H1 (cell line): Measurements from ENCODE around the gene STIL. TPM values are rescaled to one million over a fixed set of nuclear protein-coding genes. Genes with fewer than 3 reads are reported as not detected.

ENCODE experiments used
- CTCF ChIA-PET: fragments of 300-600 bp; sonication (Branson Sonifier 250); formaldehyde crosslinking; loops from one replicate; lab custom pipeline; 2021; ENCODE audit not compliant: partially characterized antibody; lab: Charles Lee
- POLR2A ChIA-PET: fragments of 300-600 bp; sonication (Branson Sonifier 250); formaldehyde crosslinking; loops from one replicate; lab custom pipeline; 2021; ENCODE audit warnings: inconsistent platforms; ENCODE audit not compliant: partially characterized antibody; lab: Charles Lee
- DNase-seq, 2 experiments: peaks; one replicate each; pipeline versions ENCODE4 v3.0.0 to v3.0.0-alpha.2; 2010 to 2022; ENCODE audit warnings: low spot score in 2 of 2, low read depth in 1 of 2, mixed read lengths in 1 of 2
- FAIRE-seq: peaks from 2 replicates; lab custom pipeline; 2011; peaks lifted over from hg19 to GRCh38; lab: Jason Lieb, UNC
- H2AFZ ChIP-seq: 2 replicates; pipeline ENCODE4 v1.8.1; 2012; ENCODE audit warnings: low read length, inconsistent platforms
- H2AK5ac ChIP-seq: 2 replicates; pipeline ENCODE4 v1.6.1; 2013; ENCODE audit warnings: low read depth, low read length
- H2BK120ac ChIP-seq: replicated peaks from 2 replicates; pipeline ENCODE3; 2013; ENCODE audit warnings: low read depth, low read length, inconsistent platforms
- H2BK12ac ChIP-seq: 2 replicates; pipeline ENCODE4 v1.6.1; 2013; ENCODE audit warnings: low read depth, low read length
- H2BK15ac ChIP-seq: 2 replicates; pipeline ENCODE4 v1.6.1; 2013; ENCODE audit warnings: low read length
- H2BK20ac ChIP-seq: 2 replicates; pipeline ENCODE4 v1.6.1; 2013; ENCODE audit warnings: low read length
- H2BK5ac ChIP-seq: 2 replicates; pipeline ENCODE4 v1.6.1; 2013; ENCODE audit warnings: low read depth, low read length
- H3K14ac ChIP-seq: 2 replicates; pipeline ENCODE4 v1.6.1; 2013; ENCODE audit warnings: inconsistent platforms; ENCODE audit not compliant: insufficient read length
- H3K18ac ChIP-seq: 2 replicates; pipeline ENCODE4 v1.6.1; 2013; ENCODE audit warnings: low read length; ENCODE audit errors: extremely low read depth
- H3K23ac ChIP-seq: 2 replicates; pipeline ENCODE4 v1.6.1; 2013; ENCODE audit warnings: inconsistent platforms; ENCODE audit not compliant: insufficient read length
- H3K23me2 ChIP-seq: 2 replicates; pipeline ENCODE4 v1.6.1; 2013; ENCODE audit warnings: low read depth, low read length
- H3K27ac ChIP-seq: 2 replicates; pipeline ENCODE4 v1.6.1; 2011; ENCODE audit warnings: low read depth, low read length, inconsistent platforms
- H3K27me3 ChIP-seq, 4 experiments: replicated peaks in 1 of 4; 1 replicate in 1 of 4; 2 replicates in 3 of 4; pipeline versions ENCODE4 v1.6.1 to v1.8.1; 2011 to 2013; ENCODE audit warnings: low read length in 3 of 4, mild to moderate bottlenecking in 3 of 4, inconsistent platforms in 2 of 4, mixed read lengths in 2 of 4, moderate library complexity in 1 of 4; ENCODE audit not compliant: control insufficient read depth in 3 of 4, insufficient read depth in 3 of 4; ENCODE audit errors: extremely low read depth in 1 of 4
- H3K36me3 ChIP-seq, 4 experiments: 2 replicates each; pipeline versions ENCODE4 v1.6.1 to v1.8.1; 2011 to 2013; ENCODE audit warnings: mild to moderate bottlenecking in 4 of 4, low read length in 3 of 4, moderate library complexity in 2 of 4, control low read depth in 1 of 4, inconsistent platforms in 1 of 4; ENCODE audit not compliant: insufficient read depth in 4 of 4, control insufficient read depth in 2 of 4
- H3K4ac ChIP-seq: replicated peaks from 2 replicates; pipeline ENCODE3; 2013; ENCODE audit warnings: low read length, low read depth, mixed read lengths, inconsistent platforms; ENCODE audit not compliant: insufficient read length
- H3K4me1 ChIP-seq, 4 experiments: replicated peaks in 1 of 4; 1 replicate in 1 of 4; 2 replicates in 3 of 4; pipeline versions ENCODE4 v1.6.1 to v1.8.1; 2011 to 2013; ENCODE audit warnings: low read length in 3 of 4, inconsistent platforms in 2 of 4, mixed read lengths in 1 of 4; ENCODE audit not compliant: insufficient read depth in 4 of 4, control insufficient read depth in 3 of 4
- H3K4me2 ChIP-seq, 2 experiments: 2 replicates each; pipeline versions ENCODE4 v1.6.1 to v1.8.1; 2011 to 2013; ENCODE audit warnings: low read depth in 2 of 2, low read length in 2 of 2, control low read depth in 1 of 2, inconsistent platforms in 1 of 2, mild to moderate bottlenecking in 1 of 2; ENCODE audit not compliant: insufficient read depth in 1 of 2
- H3K4me3 ChIP-seq, 4 experiments: fragments of 200-600, 300-600 bp in 1 of 4; sonication (generic), shearing (Covaris generic), sonication (Bioruptor Twin) in 1 of 4; 2 replicates each; pipeline versions ENCODE4 v1.5.1 to v1.8.1; 2011 to 2016; ENCODE audit warnings: low read length in 4 of 4, low read depth in 3 of 4, control low read depth in 2 of 4, inconsistent platforms in 2 of 4, mild to moderate bottlenecking in 2 of 4, mixed read lengths in 1 of 4, moderate library complexity in 1 of 4; ENCODE audit not compliant: insufficient read depth in 2 of 4; ENCODE audit errors: extremely low read depth in 1 of 4
- H3K56ac ChIP-seq: replicated peaks from 2 replicates; pipeline ENCODE3; 2013; ENCODE audit warnings: low read depth, mild to moderate bottlenecking, mixed read lengths, low read length, inconsistent platforms; ENCODE audit not compliant: insufficient read length
- H3K79me1 ChIP-seq: 2 replicates; pipeline ENCODE4 v1.6.1; 2013; ENCODE audit warnings: low read depth, low read length, control low read depth
- H3K79me2 ChIP-seq, 2 experiments: 2 replicates each; pipeline versions ENCODE4 v1.6.1 to v1.8.1; 2012 to 2013; ENCODE audit warnings: low read length in 2 of 2, mild to moderate bottlenecking in 2 of 2, inconsistent platforms in 1 of 2; ENCODE audit not compliant: insufficient read depth in 2 of 2, control insufficient read depth in 1 of 2
- H3K9ac ChIP-seq, 4 experiments: replicated peaks in 1 of 4; 1 replicate in 1 of 4; 2 replicates in 3 of 4; pipeline versions ENCODE4 v1.6.1 to v1.8.1; 2011 to 2013; ENCODE audit warnings: low read depth in 3 of 4, low read length in 3 of 4, control low read depth in 2 of 4, mild to moderate bottlenecking in 2 of 4, moderate library complexity in 2 of 4, inconsistent platforms in 1 of 4; ENCODE audit errors: extremely low read depth in 1 of 4
- H3K9me3 ChIP-seq, 2 experiments: 2 replicates each; pipeline versions ENCODE4 v1.6.1 to v1.8.1; 2012 to 2013; ENCODE audit warnings: mild to moderate bottlenecking in 2 of 2, moderate library complexity in 2 of 2, control low read depth in 1 of 2, inconsistent platforms in 1 of 2, low read depth in 1 of 2, low read length in 1 of 2, mixed read lengths in 1 of 2; ENCODE audit not compliant: insufficient read depth in 2 of 2
- H4K20me1 ChIP-seq, 2 experiments: replicated peaks in 1 of 2; 2 replicates each; pipeline versions ENCODE3 to v1.8.1; 2011 to 2013; ENCODE audit warnings: inconsistent platforms in 2 of 2, low read length in 2 of 2, mild to moderate bottlenecking in 1 of 2; ENCODE audit not compliant: insufficient read depth in 2 of 2, control insufficient read depth in 1 of 2
- H4K5ac ChIP-seq: 2 replicates; pipeline ENCODE4 v1.6.1; 2013; ENCODE audit warnings: low read length, low read depth, mixed read lengths, inconsistent platforms; ENCODE audit not compliant: insufficient read length
- H4K8ac ChIP-seq: 2 replicates; pipeline ENCODE4 v1.8.0; 2013; ENCODE audit warnings: mild to moderate bottlenecking, moderate library complexity, low read length, inconsistent platforms; ENCODE audit not compliant: insufficient read depth; ENCODE audit errors: extremely low read depth
- H4K91ac ChIP-seq: replicated peaks from 2 replicates; pipeline ENCODE3; 2013; ENCODE audit warnings: low read length, mixed read lengths, inconsistent platforms; ENCODE audit not compliant: insufficient read length
- ATF3 ChIP-seq: IDR thresholded peaks from 2 replicates; pipeline ENCODE4 v1.6.1; 2011; ENCODE audit warnings: low read depth, mild to moderate bottlenecking, low read length; ENCODE audit not compliant: insufficient read depth
- CBX8 ChIP-seq: fragments of 300-800, 300-1000 bp; sonication (generic); IDR thresholded peaks from 2 replicates; pipeline ENCODE4 v1.7.1; 2016; ENCODE audit warnings: low read depth, low read length, borderline replicate concordance
- GABPA ChIP-seq: IDR thresholded peaks from 2 replicates; pipeline ENCODE4 v1.6.1; 2011; ENCODE audit warnings: mild to moderate bottlenecking, low read length, moderate library complexity, borderline replicate concordance; ENCODE audit not compliant: insufficient read depth
- JUND ChIP-seq: IDR thresholded peaks from 2 replicates; pipeline ENCODE4 v1.6.1; 2011; ENCODE audit warnings: mild to moderate bottlenecking, improper control_type of control experiment, low read length
- KDM5A ChIP-seq: fragments of 200-600 bp; IDR thresholded peaks from 2 replicates; pipeline ENCODE4 v1.7.1; 2012; ENCODE audit warnings: mild to moderate bottlenecking, low read length, inconsistent platforms, mixed read lengths
- RBBP5 ChIP-seq: IDR thresholded peaks from 2 replicates; pipeline ENCODE4 v1.7.1; 2012; ENCODE audit warnings: low read depth, mild to moderate bottlenecking, inconsistent platforms, low read length, moderate library complexity, borderline replicate concordance
- SRF ChIP-seq: IDR thresholded peaks from 2 replicates; pipeline ENCODE4 v1.6.1; 2011; ENCODE audit warnings: mild to moderate bottlenecking, low read depth, low read length, moderate library complexity
- TAF7 ChIP-seq: optimal IDR thresholded peaks from 2 replicates; pipeline ENCODE3; 2011; ENCODE audit warnings: low read depth, mild to moderate bottlenecking, inconsistent platforms, low read length, moderate library complexity, borderline replicate concordance
- USF2 ChIP-seq: IDR thresholded peaks from 2 replicates; pipeline ENCODE4 v1.6.1; 2011; ENCODE audit warnings: low read length, improper control_type of control experiment
- WGBS, 2 experiments: shearing (Covaris generic) in 1 of 2; methylation state at CpG; one replicate each; pipeline versions ENCODE4 v1.1.6 to v1.1.7; 2013 to 2015; ENCODE audit warnings: low lambda C conversion rate in 2 of 2, mixed read lengths in 2 of 2, inconsistent platforms in 1 of 2, low coverage in 1 of 2, missing lambda C conversion rate in 1 of 2; ENCODE audit not compliant: insufficient replicate concordance in 2 of 2, insufficient coverage in 1 of 2, insufficient read length in 1 of 2; ENCODE audit errors: extremely low coverage in 1 of 2, missing lambda C conversion rate in 1 of 2; 5-methylcytosine and 5-hydroxymethylcytosine counted together
- polyA plus RNA-seq, 7 experiments: library from polyadenylated mRNA; depleted of rRNA in 3 of 7; stranded (reverse) in 5 of 7; unstranded in 2 of 7; fragments of >200 nt in 5 of 7; fragments of 200-250 nt in 2 of 7; gene quantifications; 1 replicate in 5 of 7; 2 replicates in 1 of 7; 4 replicates in 1 of 7; pipeline versions ENCODE4 v1.2.1 to v1.2.3, GENCODE V29; 2011 to 2013; ENCODE audit warnings: missing spikeins in 2 of 7, mixed read lengths in 2 of 7
- total RNA-seq: library from RNA; stranded (reverse); fragmentation: NEBNext Ultra II Directional; extraction: Animal tissue kit (Norgen Biotek cat#: 25700); gene quantifications from 2 replicates; pipeline ENCODE4 v1.2.1, GENCODE V29; 2021

Gene STIL
- total and polyA plus RNA-seq, 2 of the 8 experiments (the other 6 are each of a cell fraction or from before 2014, with no cell fraction given) = 13.6 to 25.1 TPM

GRCh38 chr1:47222476-47222875 is 91.5 kb downstream of the STIL start:
- no peak overlapping the region for H4K5ac ChIP-seq
- no peaks in the 10 kb centered on the region for H3K79me1 ChIP-seq
- no peak overlapping the region for H3K4me3 ChIP-seq
- no peak for DNase-seq
- no peak overlapping the region for H2BK120ac ChIP-seq
- H3K27me3 ChIP-seq = peaks cover 63 to 88% (median 77%) of the 10 kb centered on the region in 4 experiments
- no peaks in the 10 kb centered on the region for H3K79me2 ChIP-seq
- no peak overlapping the region for H3K14ac ChIP-seq
- CTCF ChIA-PET = interaction anchor here (1.2 to 4.2 kb wide), 3 partner anchors 23 to 43 kb away, joined by 3 to 25 read pairs (median 4); no protein-coding TSS in a partner anchor
- no peaks in the 10 kb centered on the region for H3K9me3 ChIP-seq
- FAIRE-seq = no peak
- no peak overlapping the region for H2BK20ac ChIP-seq
- H3K4me2 ChIP-seq = no peak overlapping the region
- POLR2A ChIA-PET = interaction anchor here (1.2 kb wide), 1 partner anchor 30 kb away, joined by 3 read pairs; no protein-coding TSS in a partner anchor
- H2AK5ac ChIP-seq = 0 out of 2 replicates have a peak overlapping the region, but pooled peaks have one; percentile 32
- no peak overlapping the region for H3K23ac ChIP-seq
- H2AFZ ChIP-seq = no peak overlapping the region
- H3K4me1 ChIP-seq = peaks cover 3 to 20% (median 18%) of the 10 kb centered on the region in 4 experiments
- H3K27ac ChIP-seq = no peak overlapping the region
- H3K23me2 ChIP-seq = peaks cover 5% of the 10 kb centered on the region; the same call in 1 of the 2 replicates
- no peak overlapping the region for H2BK5ac ChIP-seq
- H3K36me3 ChIP-seq = no peaks in the 10 kb centered on the region; a peak in 1 of 8 replicates
- H4K20me1 ChIP-seq = peaks cover 5 to 10% of the 10 kb centered on the region in 2 experiments
- no peak overlapping the region for H3K18ac ChIP-seq
- H3K56ac ChIP-seq = no peak overlapping the region
- no peak overlapping the region for H2BK15ac ChIP-seq
- no peak overlapping the region for H4K8ac ChIP-seq
- 75% methylated on average over 3 of the region's 3 CpGs; no CpG with 5 or more reads in 1 of the 2 experiments for WGBS, 2 experiments
- no peak overlapping the region for H3K9ac ChIP-seq
- H4K91ac ChIP-seq = no peak overlapping the region
- no peak overlapping the region for H3K4ac ChIP-seq
- no peak overlapping the region for H2BK12ac ChIP-seq
- TF ChIP-seq SRF (no peak), KDM5A (no peak), CBX8 (no peak), ATF3 (no peak), RBBP5 (no peak), TAF7 (no peak), JUND (no peak), GABPA (no peak), USF2 (no peak)
